AG09319 (cell line): Measurements from ENCODE around the gene AXL.
"Not testable (repeated sequence)": the region's sequence is repeated elsewhere in the genome, so short reads cannot be mapped to it uniquely, and the experiment has no call there.

Experiments
- DNase-seq: peaks from one replicate; pipeline ENCODE4 v3.0.0-alpha.2; 2010; ENCODE audit warnings: low read depth; ENCODE audit errors: extremely low read depth
- CTCF ChIP-seq: IDR thresholded peaks from 2 replicates; pipeline ENCODE4 v1.5.1; 2011; ENCODE audit warnings: low read depth, mild to moderate bottlenecking, inconsistent platforms, low read length, moderate library complexity

Gene AXL

GRCh38 chr19:41269571-41269970 is 50.5 kb downstream of the AXL start:
- TF ChIP-seq CTCF = no peak
- DNase-seq = no peak

GRCh38 chr19:41273076-41273475 is 54.1 kb downstream of the AXL start:
- DNase-seq = no peak
- no peak for TF ChIP-seq CTCF

GRCh38 chr19:41274802-41275201 is 55.8 kb downstream of the AXL start:
- TF ChIP-seq CTCF = no peak
- no peak for DNase-seq

GRCh38 chr19:41276231-41276630 is 57.2 kb downstream of the AXL start:
- no peak for DNase-seq
- TF ChIP-seq CTCF = no peak

GRCh38 chr19:41278478-41278877 is 59.5 kb downstream of the AXL start:
- no peak for TF ChIP-seq CTCF
- DNase-seq = no peak

GRCh38 chr19:41288673-41289530 is 69.9 kb downstream of the AXL start:
- DNase-seq = no peak
- no peak for TF ChIP-seq CTCF

- not testable (repeated sequence) for DNase-seq
Measured at GRCh38 chr19:41289814-41290213, 70.8 kb downstream of the AXL start.

- DNase-seq = no peak
- TF ChIP-seq CTCF = no peak
Measured at GRCh38 chr19:41294393-41294792, 75.4 kb downstream of the AXL start.
